Panc1 (cell line): ENCODE measurements around the gene MYO1E. TPM values are rescaled to one million over a fixed set of nuclear protein-coding genes. Genes with fewer than 3 reads are reported as not detected.

Source experiments
- ATAC-seq: fragments of 200-7000 bp; cut with Tn5 transposase; 2 replicates; pipeline ENCODE4 v1.9.1; 2020; ENCODE audit warnings: mild to moderate bottlenecking, moderate library complexity
- Bru-seq: library from RNA; stranded (reverse); fragments of 400-500 nt; gene quantifications from one replicate; lab custom pipeline; 2021; lab: Mats Ljungman, UMichigan
- BruChase-seq, 2 experiments: library from RNA; stranded (reverse); fragments of 400-500 nt; gene quantifications; one replicate each; lab custom pipeline; 2021; lab: Mats Ljungman, UMichigan
- BruUV-seq: library from RNA; stranded (reverse); fragments of 400-500 nt; replicated peaks from 2 replicates; lab custom pipeline; 2021; lab: Mats Ljungman, UMichigan
- CTCF ChIA-PET: fragments of 300-600 bp; sonication (Branson Sonifier 250); formaldehyde crosslinking; loops from one replicate; lab custom pipeline; 2022; ENCODE audit warnings: antibody characterized with exemption; lab: Charles Lee
- POLR2A ChIA-PET: fragments of 300-600 bp; sonication (Branson Sonifier 250); formaldehyde crosslinking; loops from one replicate; lab custom pipeline; 2022; ENCODE audit warnings: antibody characterized with exemption; lab: Charles Lee
- DNase-seq: peaks from one replicate; pipeline ENCODE4 v3.0.0-alpha.2; 2010; ENCODE audit warnings: low read depth, low spot score
- H3K27ac ChIP-seq: 2 replicates; pipeline ENCODE4 v1.5.1; 2011; ENCODE audit warnings: mild to moderate bottlenecking, low read length, inconsistent platforms
- H3K27me3 ChIP-seq: fragments of 200-500 bp; sonication (Bioruptor generic); 2 replicates; pipeline ENCODE4 v1.6.0; 2014; ENCODE audit warnings: low read length, inconsistent platforms; ENCODE audit not compliant: control insufficient read depth, insufficient read depth
- H3K36me3 ChIP-seq: fragments of 200-500 bp; sonication (Bioruptor generic); 2 replicates; pipeline ENCODE4 v1.5.1; 2014; ENCODE audit warnings: inconsistent platforms, mild to moderate bottlenecking, low read length, moderate library complexity; ENCODE audit not compliant: control insufficient read depth, insufficient read depth
- H3K4me1 ChIP-seq: 2 replicates; pipeline ENCODE4 v1.5.1; 2011; ENCODE audit warnings: inconsistent platforms, mild to moderate bottlenecking, low read length, moderate library complexity; ENCODE audit not compliant: control insufficient read depth, insufficient read depth
- H3K4me3 ChIP-seq, 2 experiments: 2 replicates each; pipeline ENCODE4 v1.5.1; 2011 to 2012; ENCODE audit warnings: low read depth in 2 of 2, low read length in 2 of 2, mild to moderate bottlenecking in 2 of 2, inconsistent platforms in 1 of 2, moderate library complexity in 1 of 2
- H3K9me3 ChIP-seq: fragments of 200-500 bp; sonication (Bioruptor generic); 2 replicates; pipeline ENCODE4 v1.5.1; 2014; ENCODE audit warnings: low read depth, mild to moderate bottlenecking, inconsistent platforms, low read length, moderate library complexity; ENCODE audit not compliant: control insufficient read depth, insufficient read depth
- POLR2AphosphoS5 ChIP-seq: IDR thresholded peaks from 2 replicates; pipeline ENCODE4 v1.6.1; 2012; ENCODE audit warnings: mild to moderate bottlenecking, low read depth, low read length, moderate library complexity
- SIN3A ChIP-seq: IDR thresholded peaks from 2 replicates; pipeline ENCODE4 v1.6.1; 2012; ENCODE audit warnings: low read depth, mild to moderate bottlenecking, low read length, moderate library complexity, borderline replicate concordance; ENCODE audit not compliant: insufficient read depth
- TCF7L2 ChIP-seq: IDR thresholded peaks from 2 replicates; pipeline ENCODE4 v1.6.1; 2011; ENCODE audit warnings: mild to moderate bottlenecking, low read depth, low read length, inconsistent platforms
- in situ Hi-C: cut with HindIII; loops from 2 replicates; pipeline ENCODE4 v1.10.0; 2016; ENCODE audit warnings: low sequenced_read_pairs, low pct_unique_long_range_greater_than_20kb
- intact Hi-C: fragments of 100-400 bp; cut with micrococcal nuclease; formaldehyde crosslinking; loops from one replicate; pipeline ENCODE4 v1.10.0; 2022; ENCODE audit not compliant: unreplicated experiment
- long read RNA-seq: library from polyadenylated mRNA; unstranded; transcript quantifications from one replicate; pipeline ENCODE4 v2.0.0, GENCODE V29; 2021; ENCODE audit not compliant: unreplicated experiment
- polyA plus RNA-seq: library from polyadenylated mRNA; unstranded; fragments of >200 nt; gene quantifications from one replicate; pipeline ENCODE4 v1.2.1, GENCODE V29; 2012; ENCODE audit warnings: missing spikeins; ENCODE audit not compliant: insufficient read length
- total RNA-seq: library from RNA; stranded (reverse); gene quantifications from one replicate; pipeline ENCODE4 v1.2.1, GENCODE V29; 2021; ENCODE audit not compliant: unreplicated experiment
- TF ChIP-seq, protein P1 (sequence below), 2 experiments: IDR thresholded peaks; 2 replicates each; pipeline ENCODE4 v1.6.1; 2011 to 2012; ENCODE audit warnings: low read depth in 2 of 2, control low read depth in 1 of 2, low read length in 1 of 2, mild to moderate bottlenecking in 1 of 2, moderate library complexity in 1 of 2; ENCODE audit not compliant: insufficient read depth in 1 of 2

Gene MYO1E
- total RNA-seq (161 TPM), Bru-seq, nascent RNA (percentile 88 among the genes with signal in this experiment), BruChase-seq, experiment 1, labeled RNA remaining after a 2-hour chase (percentile 70 among the genes with signal in this experiment), BruChase-seq, experiment 2, labeled RNA remaining after a 6-hour chase (percentile 75 among the genes with signal in this experiment)
- polyA plus RNA-seq: 113 TPM
- long read RNA-seq, full-length matches to known transcripts: 32 of 108 reads
- long read RNA-seq, partial matches to known transcripts: 57 of 108 reads
- long read RNA-seq, other reads (novel, unspliced or antisense): 19 of 108 reads

GRCh38 chr15:59372352-59373211 is at the start of gene MYO1E:
MYO1E (minus strand) TSS chr15:59372871; CDS start chr15:59372500, 371 bp downstream.
- TF ChIP-seq TCF7L2 (peak; percentile 17; the same call in 1 of the 2 replicates), SIN3A (no peak), POLR2AphosphoS5 (peak; percentile 87)
- TF ChIP-seq, protein P1, sequence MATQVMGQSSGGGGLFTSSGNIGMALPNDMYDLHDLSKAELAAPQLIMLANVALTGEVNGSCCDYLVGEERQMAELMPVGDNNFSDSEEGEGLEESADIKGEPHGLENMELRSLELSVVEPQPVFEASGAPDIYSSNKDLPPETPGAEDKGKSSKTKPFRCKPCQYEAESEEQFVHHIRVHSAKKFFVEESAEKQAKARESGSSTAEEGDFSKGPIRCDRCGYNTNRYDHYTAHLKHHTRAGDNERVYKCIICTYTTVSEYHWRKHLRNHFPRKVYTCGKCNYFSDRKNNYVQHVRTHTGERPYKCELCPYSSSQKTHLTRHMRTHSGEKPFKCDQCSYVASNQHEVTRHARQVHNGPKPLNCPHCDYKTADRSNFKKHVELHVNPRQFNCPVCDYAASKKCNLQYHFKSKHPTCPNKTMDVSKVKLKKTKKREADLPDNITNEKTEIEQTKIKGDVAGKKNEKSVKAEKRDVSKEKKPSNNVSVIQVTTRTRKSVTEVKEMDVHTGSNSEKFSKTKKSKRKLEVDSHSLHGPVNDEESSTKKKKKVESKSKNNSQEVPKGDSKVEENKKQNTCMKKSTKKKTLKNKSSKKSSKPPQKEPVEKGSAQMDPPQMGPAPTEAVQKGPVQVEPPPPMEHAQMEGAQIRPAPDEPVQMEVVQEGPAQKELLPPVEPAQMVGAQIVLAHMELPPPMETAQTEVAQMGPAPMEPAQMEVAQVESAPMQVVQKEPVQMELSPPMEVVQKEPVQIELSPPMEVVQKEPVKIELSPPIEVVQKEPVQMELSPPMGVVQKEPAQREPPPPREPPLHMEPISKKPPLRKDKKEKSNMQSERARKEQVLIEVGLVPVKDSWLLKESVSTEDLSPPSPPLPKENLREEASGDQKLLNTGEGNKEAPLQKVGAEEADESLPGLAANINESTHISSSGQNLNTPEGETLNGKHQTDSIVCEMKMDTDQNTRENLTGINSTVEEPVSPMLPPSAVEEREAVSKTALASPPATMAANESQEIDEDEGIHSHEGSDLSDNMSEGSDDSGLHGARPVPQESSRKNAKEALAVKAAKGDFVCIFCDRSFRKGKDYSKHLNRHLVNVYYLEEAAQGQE (IDR thresholded peaks at IDR 0.05; ENCODE audit: insufficient read depth in 1 of 2, low read depth in 2 of 2, low read length in 1 of 2): no peak
- POLR2A ChIA-PET: interaction anchor here (0.6 to 1.3 kb wide), 5 partner anchors 15 to 1961 kb away, joined by 3 to 5 read pairs (median 3); no protein-coding TSS in a partner anchor
- DNase-seq (peak; percentile 96), ATAC-seq (peak; percentile 95)
- Histone ChIP-seq H3K27ac (peak within 1 kb of the TSS; percentile 89), H3K36me3 (peaks cover 3% of the 10 kb centered on the region; the same call in 1 of the 2 replicates), H3K27me3 (no peaks in the 10 kb centered on the region), H3K4me1 (peaks cover 20% of the 10 kb centered on the region), H3K9me3 (no peaks in the 10 kb centered on the region), H3K4me3 (peak within 1 kb of the TSS; percentile 89 to 91)
- intact Hi-C loops: loop anchor here (10.0 kb wide), 1 partner anchor 108 kb away; no protein-coding TSS in a partner anchor
- in situ Hi-C loops: no loop called here
- CTCF ChIA-PET: interaction anchor here (0.6 kb wide), 1 partner anchor 44 kb away, joined by 3 read pairs; no protein-coding TSS in a partner anchor
- TSS peak; percentile 65 for BruUV-seq

GRCh38 chr15:59420986-59421618 is 48.4 kb upstream of the MYO1E start:
- ChIA-PET CTCF (no interaction called here), POLR2A (no interaction called here)
- DNase-seq (no peak), ATAC-seq (no peak; the same call in 1 of the 2 replicates)
- TF ChIP-seq, protein P1 (IDR thresholded peaks at IDR 0.05; ENCODE audit: insufficient read depth in 1 of 2, low read depth in 2 of 2, low read length in 1 of 2): peak; percentile 81 to 82
- no peak for TF ChIP-seq POLR2AphosphoS5
- Histone ChIP-seq H3K27me3 (peaks cover 7% of the 10 kb centered on the region; the same call in 1 of the 2 replicates), H3K9me3 (no peaks in the 10 kb centered on the region), H3K4me3 (no peak overlapping the region), H3K27ac (no peak overlapping the region), H3K36me3 (no peaks in the 10 kb centered on the region), H3K4me1 (no peaks in the 10 kb centered on the region)
- BruUV-seq: no TSS peak
- intact Hi-C loops: no loop called here
- in situ Hi-C loops: no loop called here
